ENCODE results near the gene SH3TC1.

Gene SH3TC1

GRCh38 chr4:8201321-8201781 is 2.3 kb downstream of the SH3TC1 start:
- no peak overlapping the region for H3K27ac ChIP-seq
- DNase-seq = no peak
- H3K36me3 ChIP-seq (replicated peaks) = no peaks in the 10 kb centered on the region
- no peak for TF ChIP-seq CTCF (IDR thresholded peaks at IDR 0.05; ENCODE audit: low read depth, low read length, missing control alignments)
- in situ Hi-C loops (cut with HindIII; ENCODE audit: low pct_ligation_motif_present, low sequenced_read_pairs) = no loop called here
- H3K27me3 ChIP-seq (replicated peaks) = no peaks in the 10 kb centered on the region
- H3K4me3 ChIP-seq (ENCODE audit: low read depth, low read length) = no peak overlapping the region

GRCh38 chr4:8202108-8203051 is 3.3 kb downstream of the SH3TC1 start:
- Histone ChIP-seq H3K27ac (no peak overlapping the region), H3K27me3 (replicated peaks) (no peaks in the 10 kb centered on the region), H3K4me3 (ENCODE audit: low read depth, low read length) (no peak overlapping the region), H3K36me3 (replicated peaks) (no peaks in the 10 kb centered on the region)
- TF ChIP-seq CTCF (IDR thresholded peaks at IDR 0.05; ENCODE audit: low read depth, low read length, missing control alignments) = no peak
- DNase-seq = no peak
- in situ Hi-C loops (cut with HindIII; ENCODE audit: low pct_ligation_motif_present, low sequenced_read_pairs) = no loop called here

GRCh38 chr4:8203052-8203401 is 3.9 kb downstream of the SH3TC1 start:
- DNase-seq = no peak
- Histone ChIP-seq H3K36me3 (replicated peaks) (no peaks in the 10 kb centered on the region), H3K27me3 (replicated peaks) (no peaks in the 10 kb centered on the region), H3K27ac (no peak overlapping the region), H3K4me3 (ENCODE audit: low read depth, low read length) (no peak overlapping the region)
- no peak for TF ChIP-seq CTCF (IDR thresholded peaks at IDR 0.05; ENCODE audit: low read depth, low read length, missing control alignments)
- in situ Hi-C loops (cut with HindIII; ENCODE audit: low pct_ligation_motif_present, low sequenced_read_pairs) = no loop called here

GRCh38 chr4:8203817-8204216 is 4.7 kb downstream of the SH3TC1 start:
- H3K36me3 ChIP-seq (replicated peaks) = no peaks in the 10 kb centered on the region
- no peak for TF ChIP-seq CTCF (IDR thresholded peaks at IDR 0.05; ENCODE audit: low read depth, low read length, missing control alignments)
- in situ Hi-C loops (cut with HindIII; ENCODE audit: low pct_ligation_motif_present, low sequenced_read_pairs) = no loop called here
- H3K27ac ChIP-seq = no peak overlapping the region
- DNase-seq = no peak
- no peaks in the 10 kb centered on the region for H3K27me3 ChIP-seq (replicated peaks)
- no peak overlapping the region for H3K4me3 ChIP-seq (ENCODE audit: low read depth, low read length)

GRCh38 chr4:8204576-8205227 is 5.6 kb downstream of the SH3TC1 start:
- no peak overlapping the region for H3K27ac ChIP-seq
- no peaks in the 10 kb centered on the region for H3K27me3 ChIP-seq (replicated peaks)
- in situ Hi-C loops (cut with HindIII; ENCODE audit: low pct_ligation_motif_present, low sequenced_read_pairs) = no loop called here
- no peak for TF ChIP-seq CTCF (IDR thresholded peaks at IDR 0.05; ENCODE audit: low read depth, low read length, missing control alignments)
- no peak for DNase-seq
- H3K36me3 ChIP-seq (replicated peaks) = no peaks in the 10 kb centered on the region
- H3K4me3 ChIP-seq (ENCODE audit: low read depth, low read length) = no peak overlapping the region

Data from brain microvascular endothelial cell (primary cell).